Measurements from ENCODE around the gene PRCD. TPM values are rescaled to one million over a fixed set of nuclear protein-coding genes. Genes with fewer than 3 reads are reported as not detected.
A peak's percentile ranks its signal among the peaks of the same experiment; 100 is the strongest.
"Not testable (repeated sequence)": the region's sequence is repeated elsewhere in the genome, so short reads cannot be mapped to it uniquely, and the experiment has no call there.

The PRCD gene
- total and polyA plus RNA-seq, 11 donors: 1.1 to 7.6 (median 2.7) TPM

- ATAC-seq: no peak
- Histone ChIP-seq H3K4me3 (no peak overlapping the region), H3K36me3 (peaks cover 0 to 10% (median 0%) of the 10 kb centered on the region in 9 donors), H3K27me3 (peaks cover 0 to 6% (median 0%) of the 10 kb centered on the region in 9 donors), H3K9me3 (no peaks in the 10 kb centered on the region), H3K4me1 (peaks cover 13 to 77% (median 50%) of the 10 kb centered on the region in 12 donors), H3K27ac (peak overlapping the region; percentile 89 to 99 (median 95))
- 78 to 85% (median 82%) methylated on average over 11 to 18 of the region's 18 CpGs for WGBS, 4 donors
- DNase-seq: peak in 1 of 5 donors; percentile 20
- TF ChIP-seq, protein P1, sequence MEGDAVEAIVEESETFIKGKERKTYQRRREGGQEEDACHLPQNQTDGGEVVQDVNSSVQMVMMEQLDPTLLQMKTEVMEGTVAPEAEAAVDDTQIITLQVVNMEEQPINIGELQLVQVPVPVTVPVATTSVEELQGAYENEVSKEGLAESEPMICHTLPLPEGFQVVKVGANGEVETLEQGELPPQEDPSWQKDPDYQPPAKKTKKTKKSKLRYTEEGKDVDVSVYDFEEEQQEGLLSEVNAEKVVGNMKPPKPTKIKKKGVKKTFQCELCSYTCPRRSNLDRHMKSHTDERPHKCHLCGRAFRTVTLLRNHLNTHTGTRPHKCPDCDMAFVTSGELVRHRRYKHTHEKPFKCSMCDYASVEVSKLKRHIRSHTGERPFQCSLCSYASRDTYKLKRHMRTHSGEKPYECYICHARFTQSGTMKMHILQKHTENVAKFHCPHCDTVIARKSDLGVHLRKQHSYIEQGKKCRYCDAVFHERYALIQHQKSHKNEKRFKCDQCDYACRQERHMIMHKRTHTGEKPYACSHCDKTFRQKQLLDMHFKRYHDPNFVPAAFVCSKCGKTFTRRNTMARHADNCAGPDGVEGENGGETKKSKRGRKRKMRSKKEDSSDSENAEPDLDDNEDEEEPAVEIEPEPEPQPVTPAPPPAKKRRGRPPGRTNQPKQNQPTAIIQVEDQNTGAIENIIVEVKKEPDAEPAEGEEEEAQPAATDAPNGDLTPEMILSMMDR (IDR thresholded peaks at IDR 0.05): no peak
- no peak for TF ChIP-seq POLR2A (IDR thresholded peaks at IDR 0.05)
- intact Hi-C loops (cut with DNase I): no loop called here
Measured at GRCh38 chr17:76531486-76532038, 8.3 kb upstream of the PRCD start.

DNA sequence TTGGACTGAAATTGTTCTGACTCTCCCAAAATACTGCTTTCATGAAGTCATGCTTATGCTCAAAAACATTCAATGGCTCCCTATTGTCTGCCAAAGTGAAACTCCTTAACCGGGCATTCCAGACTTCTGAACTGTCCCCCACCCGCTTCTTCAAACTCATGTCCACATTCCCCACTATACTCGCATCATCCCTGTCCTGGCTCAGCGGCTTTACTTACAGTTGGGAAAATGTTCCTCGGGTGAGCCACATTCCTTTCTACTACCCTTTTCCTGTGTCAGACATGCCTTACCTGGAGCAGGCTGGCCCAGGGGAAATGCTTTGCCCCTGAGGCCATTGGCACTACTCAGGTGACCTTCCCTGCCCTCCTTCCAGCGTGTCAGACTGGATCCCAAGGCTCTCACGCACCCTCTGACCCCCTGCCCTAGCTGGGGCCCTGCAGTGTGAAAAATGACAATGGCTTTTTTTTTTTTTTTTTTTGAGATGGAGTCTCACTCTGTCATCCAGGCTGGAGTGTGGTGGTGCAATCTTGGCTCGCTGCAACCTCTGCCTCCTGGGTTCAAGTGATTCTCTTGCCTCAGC lies 7.7 kb upstream of the PRCD start:
- DNase-seq: peak in 1 of 5 donors; percentile 21
- 76 to 81% (median 79%) methylated on average over 8 of the region's 8 CpGs for WGBS, 4 donors
- H3K27ac ChIP-seq: peak overlapping the region in 11 of 12 donors; percentile 89 to 99 (median 95)
- H3K36me3 ChIP-seq: peaks cover 0 to 10% (median 0%) of the 10 kb centered on the region in 9 donors
- no peaks in the 10 kb centered on the region for H3K9me3 ChIP-seq
- H3K27me3 ChIP-seq: peaks cover 0 to 12% (median 0%) of the 10 kb centered on the region in 9 donors
- H3K4me1 ChIP-seq: peaks cover 13 to 79% (median 49%) of the 10 kb centered on the region in 12 donors
- no peak overlapping the region for H3K4me3 ChIP-seq
- TF ChIP-seq, protein P1 (IDR thresholded peaks at IDR 0.05): no peak
- TF ChIP-seq POLR2A (IDR thresholded peaks at IDR 0.05): no peak
- intact Hi-C loops (cut with DNase I): no loop called here
- ATAC-seq: no peak

- H3K9me3 ChIP-seq; H3K4me3 ChIP-seq; DNase-seq; ATAC-seq; intact Hi-C loops (cut with DNase I); H3K36me3 ChIP-seq: not testable (repeated sequence)
- 90 to 93% (median 93%) methylated on average over 9 of the region's 9 CpGs for WGBS, 4 donors
- Histone ChIP-seq H3K27ac (peak overlapping the region in 1 of 12 donors; percentile 89), H3K4me1 (peaks cover 16 to 75% (median 44%) of the 10 kb centered on the region in 12 donors), H3K27me3 (peaks cover 0 to 27% (median 0%) of the 10 kb centered on the region in 9 donors)
Measured at GRCh38 chr17:76533640-76534359, 6.0 kb upstream of the PRCD start.

GRCh38 chr17:76534831-76535732 lies 4.8 kb upstream of the PRCD start:
- Histone ChIP-seq H3K27me3 (peaks cover 0 to 38% (median 0%) of the 10 kb centered on the region in 9 donors), H3K9me3 (no peaks in the 10 kb centered on the region), H3K4me3 (peak overlapping the region in 10 of 12 donors; percentile 28 to 74 (median 62)), H3K27ac (peak overlapping the region in 11 of 12 donors; percentile 27 to 90 (median 74)), H3K36me3 (peaks cover 0 to 10% (median 0%) of the 10 kb centered on the region in 9 donors), H3K4me1 (peaks cover 13 to 69% (median 37%) of the 10 kb centered on the region in 12 donors)
- DNase-seq (peak in 2 of 5 donors; percentile 30 to 35), ATAC-seq (no peak)
- intact Hi-C loops (cut with DNase I): no loop called here
- 71 to 88% (median 80%) methylated on average over 4 to 7 of the region's 7 CpGs for WGBS, 4 donors
- TF ChIP-seq POLR2A (IDR thresholded peaks at IDR 0.05): no peak
- TF ChIP-seq, protein P1 (IDR thresholded peaks at IDR 0.05): no peak
